Activated CD4-positive, alpha-beta memory T cell treated with anti-CD3 and anti-CD28 coated beads, Interleukin-2, amount 10 ng/mL, durations not matched to agents 7 days and 5 days (primary cell): Measurements from ENCODE around the gene ATP5IF1. TPM values are rescaled to one million over a fixed set of nuclear protein-coding genes. Genes with fewer than 3 reads are reported as not detected.

Source experiments
- CTCF ChIA-PET: fragments of 350-600 bp; sonication (Branson Sonifier 250); formaldehyde crosslinking; loops from one replicate; lab custom pipeline; 2021; ENCODE audit warnings: antibody characterized with exemption, inconsistent platforms; lab: Charles Lee
- POLR2A ChIA-PET: fragments of 350-600 bp; sonication (Branson Sonifier 250); formaldehyde crosslinking; loops from one replicate; lab custom pipeline; 2021; ENCODE audit warnings: antibody characterized with exemption; lab: Charles Lee
- DNase-seq: peaks from one replicate; pipeline ENCODE4 v3.0.0-alpha.2; 2020
- H3K27ac Mint-ChIP-seq: one replicate; pipeline ENCODE4 v1.8.0; 2021; ENCODE audit warnings: mild to moderate bottlenecking, mixed read lengths
- H3K27me3 Mint-ChIP-seq: one replicate; pipeline ENCODE4 v1.8.0; 2021; ENCODE audit warnings: mixed read lengths
- H3K36me3 Mint-ChIP-seq: one replicate; pipeline ENCODE4 v1.8.0; 2021; ENCODE audit warnings: low read depth, mixed read lengths
- H3K4me1 Mint-ChIP-seq: one replicate; pipeline ENCODE4 v1.8.0; 2021; ENCODE audit warnings: mixed read lengths
- H3K4me3 Mint-ChIP-seq: one replicate; pipeline ENCODE4 v1.8.0; 2021; ENCODE audit warnings: mild to moderate bottlenecking, mixed read lengths
- H3K9me3 Mint-ChIP-seq: one replicate; pipeline ENCODE4 v1.8.0; 2021; ENCODE audit warnings: mixed read lengths
- total RNA-seq, 2 experiments: library from RNA; stranded (reverse); gene quantifications; one replicate each; pipeline ENCODE4 v1.2.3, GENCODE V29; 2021

Gene ATP5IF1
- total RNA-seq, 2 experiments from 2014 or later = 178 TPM

GRCh38 chr1:28258628-28259251 lies 22.8 kb downstream of the ATP5IF1 start:
- peaks cover 9% of the 10 kb centered on the region for H3K36me3 Mint-ChIP-seq
- peak overlapping the region; percentile 71 for H3K4me3 Mint-ChIP-seq
- POLR2A ChIA-PET = interaction anchor here (0.6 to 12.6 kb wide), 19 partner anchors 10 to 533 kb away, joined by 3 to 159 read pairs (median 5); partner anchors contain the start of genes ATP5IF1, EYA3, FAM76A and MED18
- H3K27ac Mint-ChIP-seq = peak overlapping the region; percentile 83
- H3K9me3 Mint-ChIP-seq = no peaks in the 10 kb centered on the region
- DNase-seq = no peak
- peaks cover 53% of the 10 kb centered on the region for H3K4me1 Mint-ChIP-seq
- no peaks in the 10 kb centered on the region for H3K27me3 Mint-ChIP-seq
- CTCF ChIA-PET = interaction anchor here (0.7 to 3.6 kb wide), 3 partner anchors 8 to 70 kb away, joined by 3 to 41 read pairs (median 9); partner anchors contain the start of gene MED18

GRCh38 chr1:28259252-28259933 lies 23.5 kb downstream of the ATP5IF1 start, which contains the start of gene SESN2:
TSS of gene SESN2 (plus strand) at chr1:28259518. CDS start at chr1:28259848, 330 bp downstream.
- peaks cover 9% of the 10 kb centered on the region for H3K36me3 Mint-ChIP-seq
- ChIA-PET CTCF (interaction anchor here (0.7 to 5.1 kb wide), 3 partner anchors 8 to 322 kb away, joined by 3 to 42 read pairs (median 3); no protein-coding TSS in a partner anchor), POLR2A (interaction anchor here (0.6 to 12.6 kb wide), 21 partner anchors 10 to 389 kb away, joined by 3 to 159 read pairs (median 5); partner anchors contain the start of genes ATP5IF1, MED18, RNU11 and TRNAU1AP)
- no peaks in the 10 kb centered on the region for H3K9me3 Mint-ChIP-seq
- no peaks in the 10 kb centered on the region for H3K27me3 Mint-ChIP-seq
- peak within 1 kb of the TSS; percentile 71 for H3K4me3 Mint-ChIP-seq
- H3K27ac Mint-ChIP-seq = peak within 1 kb of the TSS; percentile 83
- DNase-seq = peak; percentile 100
- peaks cover 53% of the 10 kb centered on the region for H3K4me1 Mint-ChIP-seq

- Mint-ChIP-seq H3K4me1 (peaks cover 51% of the 10 kb centered on the region), H3K9me3 (no peaks in the 10 kb centered on the region), H3K27ac (no peak overlapping the region), H3K36me3 (peaks cover 9% of the 10 kb centered on the region), H3K4me3 (peak overlapping the region; percentile 71), H3K27me3 (no peaks in the 10 kb centered on the region)
- ChIA-PET CTCF (interaction anchor here (0.7 to 5.1 kb wide), 3 partner anchors 9 to 321 kb away, joined by 3 to 42 read pairs (median 3); no protein-coding TSS in a partner anchor), POLR2A (interaction anchor here (0.7 to 12.6 kb wide), 21 partner anchors 9 to 388 kb away, joined by 3 to 159 read pairs (median 5); partner anchors contain the start of genes ATP5IF1, MED18, RCC1 and RNU11)
- peak; percentile 41 for DNase-seq
Observed at GRCh38 chr1:28259934-28260802, 24.2 kb downstream of the ATP5IF1 start.

GRCh38 chr1:28260803-28261174 lies 24.9 kb downstream of the ATP5IF1 start:
- peak overlapping the region; percentile 71 for H3K4me3 Mint-ChIP-seq
- ChIA-PET POLR2A (interaction anchor here (0.7 to 12.6 kb wide), 8 partner anchors 12 to 320 kb away, joined by 3 to 159 read pairs (median 8); partner anchors contain the start of genes ATP5IF1, MED18, RCC1 and TRNAU1AP), CTCF (interaction anchor here (5.1 kb wide), 1 partner anchor 12 kb away, joined by 42 read pairs; no protein-coding TSS in a partner anchor)
- H3K4me1 Mint-ChIP-seq = peaks cover 46% of the 10 kb centered on the region
- no peak overlapping the region for H3K27ac Mint-ChIP-seq
- H3K27me3 Mint-ChIP-seq = no peaks in the 10 kb centered on the region
- no peaks in the 10 kb centered on the region for H3K9me3 Mint-ChIP-seq
- peaks cover 9% of the 10 kb centered on the region for H3K36me3 Mint-ChIP-seq
- no peak for DNase-seq

GRCh38 chr1:28264897-28265296 lies 29.0 kb downstream of the ATP5IF1 start:
- no peak overlapping the region for H3K4me3 Mint-ChIP-seq
- H3K27me3 Mint-ChIP-seq = no peaks in the 10 kb centered on the region
- H3K36me3 Mint-ChIP-seq = peaks cover 6% of the 10 kb centered on the region
- no peak overlapping the region for H3K27ac Mint-ChIP-seq
- no peak for DNase-seq
- H3K4me1 Mint-ChIP-seq = peaks cover 21% of the 10 kb centered on the region
- CTCF ChIA-PET = no interaction called here
- POLR2A ChIA-PET = interaction anchor here (12.6 kb wide), 1 partner anchor 17 kb away, joined by 159 read pairs; no protein-coding TSS in a partner anchor
- no peaks in the 10 kb centered on the region for H3K9me3 Mint-ChIP-seq

GRCh38 chr1:28265577-28265976 lies 29.7 kb downstream of the ATP5IF1 start:
- Mint-ChIP-seq H3K27me3 (no peaks in the 10 kb centered on the region), H3K4me1 (peaks cover 20% of the 10 kb centered on the region), H3K4me3 (no peak overlapping the region), H3K9me3 (no peaks in the 10 kb centered on the region), H3K36me3 (peaks cover 9% of the 10 kb centered on the region), H3K27ac (no peak overlapping the region)
- ChIA-PET CTCF (no interaction called here), POLR2A (interaction anchor here (12.6 kb wide), 1 partner anchor 18 kb away, joined by 159 read pairs; no protein-coding TSS in a partner anchor)
- DNase-seq = no peak

GRCh38 chr1:28266920-28267322 lies 31.0 kb downstream of the ATP5IF1 start:
- Mint-ChIP-seq H3K9me3 (no peaks in the 10 kb centered on the region), H3K27me3 (no peaks in the 10 kb centered on the region), H3K4me1 (peaks cover 10% of the 10 kb centered on the region), H3K4me3 (no peak overlapping the region), H3K36me3 (peaks cover 11% of the 10 kb centered on the region), H3K27ac (no peak overlapping the region)
- DNase-seq = no peak
- ChIA-PET POLR2A (interaction anchor here (1.0 to 12.6 kb wide), 2 partner anchors 11 to 19 kb away, joined by 3 to 159 read pairs; no protein-coding TSS in a partner anchor), CTCF (interaction anchor here (2.9 kb wide), 1 partner anchor 18 kb away, joined by 11 read pairs; no protein-coding TSS in a partner anchor)

- Mint-ChIP-seq H3K27ac (no peak overlapping the region), H3K36me3 (peaks cover 13% of the 10 kb centered on the region), H3K4me3 (no peak overlapping the region), H3K27me3 (no peaks in the 10 kb centered on the region), H3K4me1 (peaks cover 10% of the 10 kb centered on the region), H3K9me3 (no peaks in the 10 kb centered on the region)
- CTCF ChIA-PET = interaction anchor here (2.9 kb wide), 1 partner anchor 18 kb away, joined by 11 read pairs; no protein-coding TSS in a partner anchor
- no peak for DNase-seq
- POLR2A ChIA-PET = interaction anchor here (12.6 kb wide), 1 partner anchor 20 kb away, joined by 159 read pairs; no protein-coding TSS in a partner anchor
Observed at GRCh38 chr1:28267633-28268032, 31.7 kb downstream of the ATP5IF1 start.

GRCh38 chr1:28269529-28269928 lies 33.6 kb downstream of the ATP5IF1 start:
- Mint-ChIP-seq H3K4me1 (peaks cover 6% of the 10 kb centered on the region), H3K9me3 (no peaks in the 10 kb centered on the region), H3K36me3 (peaks cover 27% of the 10 kb centered on the region), H3K4me3 (no peak overlapping the region), H3K27me3 (no peaks in the 10 kb centered on the region), H3K27ac (no peak overlapping the region)
- POLR2A ChIA-PET = interaction anchor here (0.6 to 1.5 kb wide), 2 partner anchors 10 to 284 kb away, joined by 3 to 6 read pairs; partner anchors contain the start of gene SESN2
- CTCF ChIA-PET = interaction anchor here (0.6 to 0.9 kb wide), 2 partner anchors 17 to 90 kb away, joined by 3 to 4 read pairs; no protein-coding TSS in a partner anchor
- DNase-seq = no peak

- CTCF ChIA-PET = no interaction called here
- H3K4me3 Mint-ChIP-seq = no peak overlapping the region
- no peaks in the 10 kb centered on the region for H3K27me3 Mint-ChIP-seq
- no peak for DNase-seq
- no peaks in the 10 kb centered on the region for H3K4me1 Mint-ChIP-seq
- POLR2A ChIA-PET = interaction anchor here (0.9 to 3.1 kb wide), 2 partner anchors 11 to 13 kb away, joined by 3 to 10 read pairs; partner anchors contain the start of gene SESN2
- H3K27ac Mint-ChIP-seq = no peak overlapping the region
- peaks cover 33% of the 10 kb centered on the region for H3K36me3 Mint-ChIP-seq
- no peaks in the 10 kb centered on the region for H3K9me3 Mint-ChIP-seq
Observed at GRCh38 chr1:28272215-28272852, 36.4 kb downstream of the ATP5IF1 start.

- no peaks in the 10 kb centered on the region for H3K4me1 Mint-ChIP-seq
- no peaks in the 10 kb centered on the region for H3K27me3 Mint-ChIP-seq
- no peak overlapping the region for H3K4me3 Mint-ChIP-seq
- no peak overlapping the region for H3K27ac Mint-ChIP-seq
- H3K36me3 Mint-ChIP-seq = peaks cover 41% of the 10 kb centered on the region
- ChIA-PET CTCF (no interaction called here), POLR2A (interaction anchor here (1.2 to 3.1 kb wide), 2 partner anchors 14 to 308 kb away, joined by 5 to 10 read pairs; partner anchors contain the start of gene SESN2)
- H3K9me3 Mint-ChIP-seq = no peaks in the 10 kb centered on the region
- no peak for DNase-seq
Observed at GRCh38 chr1:28273216-28273860, 37.4 kb downstream of the ATP5IF1 start.
